ENCODE measurements around the gene HGF. TPM values are rescaled to one million over a fixed set of nuclear protein-coding genes. Genes with fewer than 3 reads are reported as not detected.

The HGF gene
- total RNA-seq, 1 experiment from 2014 or later: 0.72 TPM

DNA sequence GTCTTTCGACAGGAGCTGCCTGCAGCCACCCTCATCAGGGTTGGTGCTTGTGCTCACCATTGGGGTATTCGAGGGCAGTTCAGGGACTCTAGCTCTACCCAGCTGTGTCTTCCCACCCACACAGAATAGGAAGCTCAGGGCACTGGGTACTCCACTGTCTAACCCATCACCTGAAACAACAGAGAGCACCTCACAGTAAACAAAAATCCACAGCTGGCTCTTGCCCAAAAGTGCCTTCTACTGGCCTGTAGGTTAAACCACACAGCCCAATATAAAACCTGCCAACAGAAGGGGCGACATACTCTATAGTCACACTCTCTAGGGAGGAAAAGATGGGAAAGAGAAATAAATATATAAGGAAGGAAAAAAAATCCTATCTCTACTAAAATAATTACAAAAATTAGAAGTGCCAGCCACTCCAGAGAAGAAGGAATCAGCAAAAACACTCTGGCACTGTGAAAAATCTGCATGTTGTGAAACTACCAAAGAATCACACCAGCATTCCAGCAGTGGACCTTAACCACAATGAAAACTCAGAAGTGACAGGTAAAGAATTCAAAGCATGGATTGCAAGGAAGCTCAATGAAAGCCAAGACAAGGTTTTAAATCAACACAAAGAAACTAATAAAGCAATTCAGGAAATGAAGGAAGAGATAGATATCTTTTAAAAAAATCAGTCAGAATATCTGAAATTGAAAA lies 110.0 kb downstream of the HGF start:
- DNase-seq (ENCODE audit: low spot score): no peak
- peaks cover 5% of the 10 kb centered on the region; the same call in 1 of the 2 replicates for H3K9me3 Mint-ChIP-seq

DNA sequence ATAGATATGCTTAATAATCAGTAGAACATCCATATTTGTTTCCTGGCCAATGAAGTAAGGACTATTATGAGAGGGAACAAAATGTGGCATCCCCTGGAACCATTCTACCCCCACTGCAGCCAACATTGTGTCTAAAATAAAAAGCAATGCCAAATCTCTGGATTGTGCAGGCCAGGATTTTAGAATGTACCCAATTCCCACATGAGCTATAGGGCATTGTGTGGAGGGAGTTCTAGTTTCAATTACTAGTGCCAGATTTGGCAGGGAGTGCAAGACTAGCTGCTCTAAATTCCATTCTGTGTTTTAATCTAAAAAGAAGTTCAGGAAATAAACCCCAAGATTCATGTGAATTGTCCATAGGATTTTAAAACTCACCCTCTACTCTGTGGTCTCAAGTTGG lies 112.3 kb downstream of the HGF start:
- Mint-ChIP-seq H3K27ac (no peak overlapping the region), H3K9me3 (peaks cover 18% of the 10 kb centered on the region), H3K4me1 (peaks cover 23% of the 10 kb centered on the region), H3K36me3 (peaks cover 9% of the 10 kb centered on the region), H3K27me3 (ENCODE audit: low read depth) (no peaks in the 10 kb centered on the region), H3K4me3 (no peak overlapping the region)
- ChIA-PET CTCF (no interaction called here), POLR2A (no interaction called here)
- no peak for DNase-seq (ENCODE audit: low spot score)
- no peak for TF ChIP-seq GABPB1 (CRISPR knock-in tag; IDR thresholded peaks at IDR 0.05)
- no peak for TF ChIP-seq ELF4 (CRISPR knock-in tag; IDR thresholded peaks at IDR 0.05; ENCODE audit: low read depth)
- TF ChIP-seq HMGA2 (CRISPR knock-in tag; IDR thresholded peaks at IDR 0.05): no peak
- TF ChIP-seq, protein P1, sequence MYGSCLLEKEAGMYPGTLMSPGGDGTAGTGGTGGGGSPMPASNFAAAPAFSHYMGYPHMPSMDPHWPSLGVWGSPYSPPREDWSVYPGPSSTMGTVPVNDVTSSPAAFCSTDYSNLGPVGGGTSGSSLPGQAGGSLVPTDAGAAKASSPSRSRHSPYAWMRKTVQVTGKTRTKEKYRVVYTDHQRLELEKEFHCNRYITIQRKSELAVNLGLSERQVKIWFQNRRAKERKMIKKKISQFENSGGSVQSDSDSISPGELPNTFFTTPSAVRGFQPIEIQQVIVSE (CRISPR knock-in tag; IDR thresholded peaks at IDR 0.05; ENCODE audit: borderline replicate concordance): no peak
- TF ChIP-seq, protein P2, sequence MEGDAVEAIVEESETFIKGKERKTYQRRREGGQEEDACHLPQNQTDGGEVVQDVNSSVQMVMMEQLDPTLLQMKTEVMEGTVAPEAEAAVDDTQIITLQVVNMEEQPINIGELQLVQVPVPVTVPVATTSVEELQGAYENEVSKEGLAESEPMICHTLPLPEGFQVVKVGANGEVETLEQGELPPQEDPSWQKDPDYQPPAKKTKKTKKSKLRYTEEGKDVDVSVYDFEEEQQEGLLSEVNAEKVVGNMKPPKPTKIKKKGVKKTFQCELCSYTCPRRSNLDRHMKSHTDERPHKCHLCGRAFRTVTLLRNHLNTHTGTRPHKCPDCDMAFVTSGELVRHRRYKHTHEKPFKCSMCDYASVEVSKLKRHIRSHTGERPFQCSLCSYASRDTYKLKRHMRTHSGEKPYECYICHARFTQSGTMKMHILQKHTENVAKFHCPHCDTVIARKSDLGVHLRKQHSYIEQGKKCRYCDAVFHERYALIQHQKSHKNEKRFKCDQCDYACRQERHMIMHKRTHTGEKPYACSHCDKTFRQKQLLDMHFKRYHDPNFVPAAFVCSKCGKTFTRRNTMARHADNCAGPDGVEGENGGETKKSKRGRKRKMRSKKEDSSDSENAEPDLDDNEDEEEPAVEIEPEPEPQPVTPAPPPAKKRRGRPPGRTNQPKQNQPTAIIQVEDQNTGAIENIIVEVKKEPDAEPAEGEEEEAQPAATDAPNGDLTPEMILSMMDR (IDR thresholded peaks at IDR 0.05): no peak
- TF ChIP-seq ZNF138 (CRISPR knock-in tag; conservative IDR thresholded peaks at IDR 0.05): no peak
- TF ChIP-seq, protein P3, sequence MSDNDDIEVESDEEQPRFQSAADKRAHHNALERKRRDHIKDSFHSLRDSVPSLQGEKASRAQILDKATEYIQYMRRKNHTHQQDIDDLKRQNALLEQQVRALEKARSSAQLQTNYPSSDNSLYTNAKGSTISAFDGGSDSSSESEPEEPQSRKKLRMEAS (CRISPR knock-in tag; IDR thresholded peaks at IDR 0.05): no peak
- no peak for TF ChIP-seq SP1 (CRISPR knock-in tag; conservative IDR thresholded peaks at IDR 0.05)
- TF ChIP-seq, protein P4, sequence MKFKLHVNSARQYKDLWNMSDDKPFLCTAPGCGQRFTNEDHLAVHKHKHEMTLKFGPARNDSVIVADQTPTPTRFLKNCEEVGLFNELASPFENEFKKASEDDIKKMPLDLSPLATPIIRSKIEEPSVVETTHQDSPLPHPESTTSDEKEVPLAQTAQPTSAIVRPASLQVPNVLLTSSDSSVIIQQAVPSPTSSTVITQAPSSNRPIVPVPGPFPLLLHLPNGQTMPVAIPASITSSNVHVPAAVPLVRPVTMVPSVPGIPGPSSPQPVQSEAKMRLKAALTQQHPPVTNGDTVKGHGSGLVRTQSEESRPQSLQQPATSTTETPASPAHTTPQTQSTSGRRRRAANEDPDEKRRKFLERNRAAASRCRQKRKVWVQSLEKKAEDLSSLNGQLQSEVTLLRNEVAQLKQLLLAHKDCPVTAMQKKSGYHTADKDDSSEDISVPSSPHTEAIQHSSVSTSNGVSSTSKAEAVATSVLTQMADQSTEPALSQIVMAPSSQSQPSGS (CRISPR knock-in tag; IDR thresholded peaks at IDR 0.05; ENCODE audit: borderline replicate concordance, low read depth): no peak
- TF ChIP-seq, protein P5, sequence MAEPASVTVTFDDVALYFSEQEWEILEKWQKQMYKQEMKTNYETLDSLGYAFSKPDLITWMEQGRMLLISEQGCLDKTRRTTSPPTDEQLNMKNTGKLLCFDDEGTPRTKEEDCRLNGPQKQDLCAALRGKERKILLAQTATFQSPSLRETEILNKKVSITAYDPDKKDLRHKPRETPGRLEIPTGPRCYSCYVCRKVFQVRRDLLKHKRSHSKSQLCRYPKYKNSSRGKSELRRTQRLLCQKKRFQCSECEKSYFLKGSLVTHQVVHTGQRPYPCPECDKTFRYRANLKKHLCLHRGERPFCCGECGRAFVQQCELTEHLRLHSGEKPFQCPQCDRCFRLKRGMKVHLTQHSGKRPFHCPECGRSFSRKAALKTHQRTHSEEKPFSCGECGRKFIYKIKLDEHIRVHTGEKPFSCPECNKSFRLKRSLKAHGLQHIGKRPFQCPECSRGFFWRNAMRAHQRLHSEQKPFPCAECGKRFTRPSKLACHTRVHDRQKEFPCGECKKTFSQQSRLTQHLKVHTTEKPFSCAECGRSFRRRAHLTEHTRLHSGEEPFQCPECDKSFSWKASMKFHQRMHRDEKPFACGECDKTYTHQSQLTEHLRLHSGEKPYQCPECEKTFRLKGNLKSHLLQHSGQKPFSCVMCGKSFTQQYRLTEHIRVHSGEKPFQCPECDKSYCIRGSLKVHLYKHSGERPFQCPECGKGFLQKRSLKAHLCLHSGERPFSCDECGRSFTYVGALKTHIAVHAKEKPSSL (CRISPR knock-in tag; conservative IDR thresholded peaks at IDR 0.05): no peak
- no peak for ATAC-seq

More for the DNA sequence above, 110.0 kb downstream of the HGF start:
- ATAC-seq: peak; percentile 27
- peaks cover 41% of the 10 kb centered on the region for H3K4me1 Mint-ChIP-seq
- H3K4me3 Mint-ChIP-seq: no peak overlapping the region
- no peaks in the 10 kb centered on the region for H3K36me3 Mint-ChIP-seq
- H3K27me3 Mint-ChIP-seq (ENCODE audit: low read depth): no peaks in the 10 kb centered on the region
- TF ChIP-seq ZNF232 (CRISPR knock-in tag; IDR thresholded peaks at IDR 0.05): no peak
- no peak for TF ChIP-seq SMAD3 (CRISPR knock-in tag; IDR thresholded peaks at IDR 0.05; ENCODE audit: borderline replicate concordance)
- TF ChIP-seq, protein P6, sequence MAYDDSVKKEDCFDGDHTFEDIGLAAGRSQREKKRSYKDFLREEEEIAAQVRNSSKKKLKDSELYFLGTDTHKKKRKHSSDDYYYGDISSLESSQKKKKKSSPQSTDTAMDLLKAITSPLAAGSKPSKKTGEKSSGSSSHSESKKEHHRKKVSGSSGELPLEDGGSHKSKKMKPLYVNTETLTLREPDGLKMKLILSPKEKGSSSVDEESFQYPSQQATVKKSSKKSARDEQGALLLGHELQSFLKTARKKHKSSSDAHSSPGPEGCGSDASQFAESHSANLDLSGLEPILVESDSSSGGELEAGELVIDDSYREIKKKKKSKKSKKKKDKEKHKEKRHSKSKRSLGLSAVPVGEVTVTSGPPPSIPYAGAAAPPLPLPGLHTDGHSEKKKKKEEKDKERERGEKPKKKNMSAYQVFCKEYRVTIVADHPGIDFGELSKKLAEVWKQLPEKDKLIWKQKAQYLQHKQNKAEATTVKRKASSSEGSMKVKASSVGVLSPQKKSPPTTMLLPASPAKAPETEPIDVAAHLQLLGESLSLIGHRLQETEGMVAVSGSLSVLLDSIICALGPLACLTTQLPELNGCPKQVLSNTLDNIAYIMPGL (CRISPR knock-in tag; IDR thresholded peaks at IDR 0.05): no peak
- TF ChIP-seq ZNF671 (CRISPR knock-in tag; IDR thresholded peaks at IDR 0.05): no peak
- no peak overlapping the region for H3K27ac Mint-ChIP-seq
- POLR2A ChIA-PET: no interaction called here
- CTCF ChIA-PET: no interaction called here
